DND-41 (cell line): ENCODE data around the gene HTT-AS.

Experiments
- CTCF ChIP-seq: IDR thresholded peaks from 2 replicates; pipeline ENCODE4 v1.5.1; 2012; ENCODE audit warnings: borderline replicate concordance, low read length, moderate library complexity, mild to moderate bottlenecking; ENCODE audit not compliant: poor library complexity, severe bottlenecking; ENCODE audit errors: extremely low read depth
- EZH2 ChIP-seq: IDR thresholded peaks from 3 replicates; pipeline ENCODE4 v1.6.1; 2012; ENCODE audit warnings: borderline replicate concordance, low read depth, mild to moderate bottlenecking, moderate library complexity, low read length, inconsistent platforms; ENCODE audit not compliant: severe bottlenecking

GRCh38 chr4:3108211-3108610 is 33.9 kb upstream of the HTT-AS start:
- TF ChIP-seq CTCF = no peak
- no peak for TF ChIP-seq EZH2
